ENCODE measurements around the gene TBC1D10B. TPM values are rescaled to one million over a fixed set of nuclear protein-coding genes. Genes with fewer than 3 reads are reported as not detected.

The TBC1D10B gene
- total and polyA plus RNA-seq, 2 of the 8 experiments (the other 6 are each of a cell fraction or from before 2014, with no cell fraction given) = 15.4 to 28.6 TPM

GRCh38 chr16:30366511-30366910, 3.8 kb downstream of the TBC1D10B start:
- Histone ChIP-seq H2BK12ac (ENCODE audit: low read depth, low read length) (no peak overlapping the region), H2BK5ac (ENCODE audit: low read depth, low read length) (no peak overlapping the region), H3K4me1 (replicated peaks in 1 of 4; ENCODE audit: control insufficient read depth in 3 of 4, insufficient read depth in 4 of 4, low read length in 3 of 4) (peaks cover 0 to 17% (median 11%) of the 10 kb centered on the region in 4 experiments; a peak in 6 of 7 replicates), H2BK120ac (replicated peaks; ENCODE audit: low read depth, low read length) (no peak overlapping the region), H4K91ac (replicated peaks; ENCODE audit: insufficient read length, low read length) (no peak overlapping the region), H3K23ac (ENCODE audit: insufficient read length) (no peak overlapping the region), H3K4ac (replicated peaks; ENCODE audit: insufficient read length, low read depth, low read length) (no peak overlapping the region), H3K56ac (replicated peaks; ENCODE audit: insufficient read length, low read depth, low read length) (no peak overlapping the region), H3K9ac (replicated peaks in 1 of 4; ENCODE audit: extremely low read depth in 1 of 4, low read depth in 3 of 4, low read length in 3 of 4) (no peak overlapping the region), H4K8ac (ENCODE audit: extremely low read depth, insufficient read depth, low read length) (no peak overlapping the region), H2AK5ac (ENCODE audit: low read depth, low read length) (no peak overlapping the region), H3K79me2 (ENCODE audit: control insufficient read depth in 1 of 2, insufficient read depth in 2 of 2, low read length in 2 of 2) (peaks cover 0 to 29% of the 10 kb centered on the region in 2 experiments; a peak in 2 of 4 replicates), H3K27ac (ENCODE audit: low read depth, low read length) (no peak overlapping the region), H2BK15ac (ENCODE audit: low read length) (no peak overlapping the region), H3K79me1 (ENCODE audit: low read depth, low read length) (peaks cover 10% of the 10 kb centered on the region), H3K14ac (ENCODE audit: insufficient read length) (no peak overlapping the region), H3K23me2 (ENCODE audit: low read depth, low read length) (peaks cover 10% of the 10 kb centered on the region; the same call in 1 of the 2 replicates), H2AFZ (ENCODE audit: low read length) (no peak overlapping the region), H3K4me3 (ENCODE audit: extremely low read depth in 1 of 4, insufficient read depth in 2 of 4, low read depth in 3 of 4, low read length in 4 of 4) (no peak overlapping the region), H3K4me2 (ENCODE audit: insufficient read depth in 1 of 2, low read depth in 2 of 2, low read length in 2 of 2) (no peak overlapping the region; a peak in 1 of 4 replicates), H3K36me3 (ENCODE audit: control insufficient read depth in 2 of 4, insufficient read depth in 4 of 4, low read length in 3 of 4) (0 out of 8 replicates have a peak, but pooled peaks cover 0 to 4% (median 0%) of the 10 kb centered on the region in 4 experiments), H3K9me3 (ENCODE audit: insufficient read depth in 2 of 2, low read depth in 1 of 2, low read length in 1 of 2) (no peaks in the 10 kb centered on the region), H4K5ac (ENCODE audit: insufficient read length, low read depth, low read length) (no peak overlapping the region), H4K20me1 (replicated peaks in 1 of 2; ENCODE audit: control insufficient read depth in 1 of 2, insufficient read depth in 2 of 2, low read length in 2 of 2) (peaks cover 4 to 19% of the 10 kb centered on the region in 2 experiments), H2BK20ac (ENCODE audit: low read length) (no peak overlapping the region), H3K18ac (ENCODE audit: extremely low read depth, low read length) (no peak overlapping the region), H3K27me3 (replicated peaks in 1 of 4; ENCODE audit: control insufficient read depth in 3 of 4, extremely low read depth in 1 of 4, insufficient read depth in 3 of 4, low read length in 3 of 4) (no peaks in the 10 kb centered on the region)
- CTCF ChIA-PET (ENCODE audit: partially characterized antibody) = interaction anchor here (1.1 kb wide), 1 partner anchor 20 kb away, joined by 3 read pairs; no protein-coding TSS in a partner anchor
- no peak for DNase-seq (ENCODE audit: low read depth in 1 of 2, low spot score in 2 of 2)
- 91% methylated on average over 4 of the region's 4 CpGs; no CpG with 5 or more reads in 1 of the 2 experiments for WGBS, 2 experiments (ENCODE audit: extremely low coverage in 1 of 2, insufficient coverage in 1 of 2, insufficient read length in 1 of 2, insufficient replicate concordance in 2 of 2, low coverage in 1 of 2, low lambda C conversion rate in 2 of 2, missing lambda C conversion rate in 1 of 2)
- no peak for FAIRE-seq
- POLR2A ChIA-PET (ENCODE audit: partially characterized antibody) = interaction anchor here (0.9 to 6.9 kb wide), 3 partner anchors 9 to 54 kb away, joined by 3 to 79 read pairs (median 3); partner anchors contain the start of gene CD2BP2
- TF ChIP-seq PHF8 (conservative IDR thresholded peaks at IDR 0.05; ENCODE audit: low read depth, low read length) (no peak), HDAC2 (IDR thresholded peaks at IDR 0.05; ENCODE audit: borderline replicate concordance in 1 of 2, low read depth in 2 of 2, low read length in 2 of 2) (no peak), CBX5 (IDR thresholded peaks at IDR 0.05; ENCODE audit: low read depth, low read length) (no peak), ASH2L (IDR thresholded peaks at IDR 0.05; ENCODE audit: low read length) (no peak), KDM5A (IDR thresholded peaks at IDR 0.05; ENCODE audit: low read length) (no peak), RFX5 (IDR thresholded peaks at IDR 0.05; ENCODE audit: borderline replicate concordance, low read depth, low read length) (no peak), EP300 (IDR thresholded peaks at IDR 0.05; ENCODE audit: borderline replicate concordance in 1 of 2, low read depth in 2 of 2, low read length in 2 of 2) (no peak), YY1 (IDR thresholded peaks at IDR 0.05; ENCODE audit: low read depth, low read length) (no peak), FOSL1 (IDR thresholded peaks at IDR 0.05; ENCODE audit: insufficient read depth, low read depth, low read length) (no peak), SRF (IDR thresholded peaks at IDR 0.05; ENCODE audit: low read depth, low read length) (no peak), SIX5 (IDR thresholded peaks at IDR 0.05; ENCODE audit: low read depth, low read length) (no peak)
- TF ChIP-seq, protein P1, sequence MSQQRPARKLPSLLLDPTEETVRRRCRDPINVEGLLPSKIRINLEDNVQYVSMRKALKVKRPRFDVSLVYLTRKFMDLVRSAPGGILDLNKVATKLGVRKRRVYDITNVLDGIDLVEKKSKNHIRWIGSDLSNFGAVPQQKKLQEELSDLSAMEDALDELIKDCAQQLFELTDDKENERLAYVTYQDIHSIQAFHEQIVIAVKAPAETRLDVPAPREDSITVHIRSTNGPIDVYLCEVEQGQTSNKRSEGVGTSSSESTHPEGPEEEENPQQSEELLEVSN (IDR thresholded peaks at IDR 0.05) = no peak
